Stimulated activated CD4-positive, alpha-beta T cell treated with anti-CD3 and anti-CD28 coated beads, TNF-alpha, amount 100 ng/mL, for 48 hours (primary cell): ENCODE data around the gene DGCR2.
"Not testable (repeated sequence)": the region's sequence is repeated elsewhere in the genome, so short reads cannot be mapped to it uniquely, and the experiment has no call there.

Source experiments
- DNase-seq, 3 donors: peaks; one replicate each; pipeline ENCODE4 v3.0.0-alpha.2; 2020; ENCODE audit warnings: low read depth in 3 of 3

The DGCR2 gene

DNA sequence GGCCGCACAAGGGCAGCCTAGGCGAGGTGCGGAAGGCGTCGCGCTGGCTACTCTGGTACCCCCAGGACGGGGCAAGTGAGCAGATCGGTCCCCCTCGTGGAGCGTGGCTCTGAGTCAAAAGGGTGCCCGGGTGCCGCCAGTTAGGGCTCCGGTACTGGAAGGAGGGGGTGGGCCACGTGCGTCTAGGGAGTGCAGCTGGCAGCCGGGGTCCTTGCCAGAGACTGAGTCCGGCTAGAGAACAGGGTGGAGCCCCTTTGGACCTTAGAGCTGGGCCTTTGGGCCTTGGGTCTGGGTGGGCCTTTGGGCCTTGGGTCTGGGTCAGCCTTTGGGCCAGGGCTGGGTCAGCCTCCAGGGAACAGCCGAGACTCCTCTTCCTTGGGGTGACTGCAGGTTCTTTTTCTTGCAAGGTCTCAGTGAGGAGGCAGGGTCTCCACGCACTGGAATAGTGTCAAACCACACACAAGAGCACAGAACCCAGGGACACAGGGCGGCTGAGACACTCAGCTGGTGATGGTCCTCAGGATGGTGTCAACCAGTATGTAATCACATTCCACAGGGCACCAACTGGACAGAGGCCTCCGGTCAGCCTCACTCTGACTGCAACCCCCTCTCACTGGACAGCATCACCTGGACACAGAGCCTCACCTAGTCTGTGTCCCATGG lies 91.9 kb downstream of the DGCR2 start:
- DNase-seq: not testable (repeated sequence)

GRCh38 chr22:19029113-19030103 lies 92.8 kb downstream of the DGCR2 start:
- not testable (repeated sequence) for DNase-seq

- DNase-seq: not testable (repeated sequence)
Observed at GRCh38 chr22:19028060-19028455, 94.2 kb downstream of the DGCR2 start.

DNA sequence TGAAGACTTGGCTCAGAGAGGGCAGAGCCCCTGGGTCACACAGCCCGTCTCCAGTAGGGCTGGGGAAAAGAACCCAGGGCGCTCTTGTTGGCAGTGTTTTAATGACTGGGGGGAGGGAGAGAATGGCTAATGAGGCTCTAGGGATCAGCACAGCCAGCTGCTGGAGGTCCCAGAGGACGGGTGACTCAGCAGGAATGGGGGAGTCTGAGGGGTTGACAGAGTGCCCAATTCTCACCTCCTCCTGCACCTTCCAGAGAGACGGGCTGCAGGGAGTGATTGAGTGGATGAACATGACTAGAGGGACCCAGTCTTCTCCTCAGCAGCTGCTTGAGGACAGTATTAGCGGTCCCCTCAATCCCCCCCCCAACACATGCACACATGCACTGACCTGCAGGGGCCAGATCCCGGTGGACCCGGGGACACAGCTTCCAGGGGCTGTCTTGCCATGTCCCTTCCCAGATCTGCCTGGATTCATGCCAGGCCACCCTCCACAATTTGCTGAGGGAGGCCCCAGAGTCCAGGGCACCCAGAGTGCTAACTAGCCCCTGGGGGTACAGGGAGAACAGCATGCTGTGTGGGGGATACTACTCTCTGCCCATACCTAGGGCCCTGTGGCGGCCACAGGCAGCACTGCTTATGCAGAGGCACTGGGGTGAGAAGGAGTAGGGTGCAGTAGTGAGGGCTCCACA lies 94.7 kb downstream of the DGCR2 start:
- not testable (repeated sequence) for DNase-seq

GRCh38 chr22:19026080-19026479 lies 96.1 kb downstream of the DGCR2 start:
- not testable (repeated sequence) for DNase-seq

- DNase-seq: not testable (repeated sequence)
Observed at GRCh38 chr22:19024956-19025489, 97.2 kb downstream of the DGCR2 start.

- DNase-seq: not testable (repeated sequence)
Observed at GRCh38 chr22:19023931-19024330, 98.3 kb downstream of the DGCR2 start.

DNA sequence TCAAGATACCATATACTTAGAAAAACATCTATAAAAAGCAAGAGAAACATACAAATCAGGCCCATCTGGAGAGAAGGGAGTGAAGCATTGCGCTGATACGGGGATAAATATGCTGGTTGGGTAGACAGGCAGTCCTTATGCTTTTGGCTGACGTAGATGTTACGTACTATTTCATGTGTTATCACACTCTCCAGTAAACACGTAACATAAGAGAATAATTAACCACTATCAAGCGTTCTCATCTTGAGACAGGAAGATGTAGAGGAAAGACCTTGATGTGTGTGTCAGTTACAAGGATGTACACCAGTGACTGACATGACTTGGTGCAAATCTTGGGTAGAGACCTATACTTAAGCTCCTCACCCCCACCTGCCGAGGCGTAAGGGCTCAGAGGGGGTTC lies 99.5 kb downstream of the DGCR2 start:
- DNase-seq: no peak

DNA sequence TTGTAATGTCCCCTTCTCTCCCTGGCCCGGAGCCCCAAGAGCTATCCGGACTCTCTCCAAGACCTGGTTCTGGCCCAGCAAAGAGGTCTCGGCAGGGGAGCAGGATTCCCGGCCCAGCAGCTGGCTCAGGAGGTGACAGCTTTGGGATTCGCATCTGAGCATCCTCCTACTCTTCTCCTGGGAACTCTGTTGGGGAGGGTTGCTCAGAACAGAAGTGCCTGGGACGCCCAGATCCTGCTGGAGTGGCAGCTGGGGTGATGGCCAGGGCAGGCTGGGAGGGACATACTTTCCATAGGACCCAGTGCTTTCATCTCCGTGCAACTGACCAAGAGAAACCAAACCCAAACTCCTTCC lies 102.6 kb downstream of the DGCR2 start:
- DNase-seq: no peak

DNA sequence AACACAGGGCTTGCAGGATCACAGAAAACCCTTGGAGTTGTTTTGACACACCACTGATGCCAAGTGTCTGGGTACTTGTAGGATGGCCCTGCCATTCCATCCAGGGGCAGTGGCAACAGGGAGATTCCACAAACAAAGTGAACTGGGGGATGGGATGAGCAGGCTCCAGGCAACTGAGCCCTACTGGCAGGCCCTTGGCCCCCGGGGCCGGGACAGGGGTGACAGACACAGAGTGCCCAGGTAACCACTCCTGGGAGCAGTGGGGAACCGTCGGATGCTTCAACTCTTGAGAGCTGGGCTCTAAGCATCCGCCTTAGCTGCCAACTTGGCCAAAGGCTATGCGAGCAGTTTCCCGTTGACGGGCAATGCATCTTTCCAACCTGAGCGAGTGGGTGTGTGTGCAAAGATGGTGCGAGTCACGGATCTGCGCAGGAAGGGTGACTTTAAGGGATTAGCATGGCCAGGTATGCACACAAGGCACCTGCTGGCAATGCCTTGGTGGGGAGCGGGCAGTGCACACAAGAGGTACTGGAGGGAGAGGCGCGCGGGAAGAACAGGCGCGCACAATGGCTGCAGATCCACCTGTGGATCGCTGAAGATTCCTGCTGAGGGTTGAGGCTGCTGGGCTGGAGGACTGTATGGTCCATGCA lies 103.1 kb downstream of the DGCR2 start:
- DNase-seq: no peak

GRCh38 chr22:19018256-19018655 lies 104.0 kb downstream of the DGCR2 start:
- DNase-seq: no peak

DNA sequence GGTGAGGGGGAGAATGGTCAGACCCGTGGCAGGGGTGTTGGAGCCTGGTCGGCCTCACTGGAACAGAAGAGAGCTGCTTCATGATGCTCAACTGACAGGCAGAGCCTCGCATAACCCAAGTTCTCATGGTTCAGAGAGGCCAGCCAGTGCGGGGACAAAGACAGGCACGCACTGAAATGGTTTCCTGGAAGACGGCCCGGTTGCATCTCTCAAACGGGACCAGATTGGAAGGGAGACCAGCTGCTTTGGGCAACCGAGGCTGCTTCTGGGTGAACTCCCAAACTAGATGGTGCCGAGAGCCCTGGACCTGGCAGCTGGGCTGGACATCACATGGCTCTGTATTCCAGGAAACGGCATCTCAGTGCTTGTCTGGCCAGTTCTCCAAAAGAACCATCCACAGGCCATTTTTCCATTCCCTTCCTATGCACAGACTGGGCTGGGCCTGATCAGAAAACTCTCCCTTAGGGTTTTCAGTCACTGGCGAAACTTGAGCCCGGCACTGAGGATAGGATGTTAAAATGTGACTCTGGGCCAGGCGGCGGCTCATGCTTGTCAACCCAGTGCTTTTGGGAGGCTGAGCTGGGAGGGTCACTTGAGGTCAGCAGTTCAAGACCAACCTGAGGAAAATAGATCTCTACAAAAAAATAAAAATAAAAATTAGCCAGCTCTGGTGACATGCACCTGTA lies 106.0 kb downstream of the DGCR2 start:
- no peak for DNase-seq

DNA sequence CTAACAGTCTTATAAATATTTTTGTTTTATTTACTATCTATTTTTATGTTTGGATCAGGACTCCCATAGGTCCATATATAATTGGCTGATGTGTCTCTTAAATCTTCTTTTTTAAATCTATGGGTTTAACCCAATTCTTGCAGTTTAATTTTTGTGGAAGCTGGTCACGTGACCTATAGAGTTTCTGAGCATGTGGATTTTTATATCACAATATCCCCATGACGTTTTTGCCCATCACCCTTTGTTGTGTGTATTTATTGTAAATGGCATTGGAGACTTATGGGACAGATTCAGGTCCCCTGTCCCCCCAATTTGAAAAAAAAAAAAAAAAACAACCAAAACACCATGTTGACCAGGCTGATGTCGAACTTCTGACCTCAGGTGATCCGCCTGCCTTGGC lies 107.3 kb downstream of the DGCR2 start:
- DNase-seq: no peak

DNA sequence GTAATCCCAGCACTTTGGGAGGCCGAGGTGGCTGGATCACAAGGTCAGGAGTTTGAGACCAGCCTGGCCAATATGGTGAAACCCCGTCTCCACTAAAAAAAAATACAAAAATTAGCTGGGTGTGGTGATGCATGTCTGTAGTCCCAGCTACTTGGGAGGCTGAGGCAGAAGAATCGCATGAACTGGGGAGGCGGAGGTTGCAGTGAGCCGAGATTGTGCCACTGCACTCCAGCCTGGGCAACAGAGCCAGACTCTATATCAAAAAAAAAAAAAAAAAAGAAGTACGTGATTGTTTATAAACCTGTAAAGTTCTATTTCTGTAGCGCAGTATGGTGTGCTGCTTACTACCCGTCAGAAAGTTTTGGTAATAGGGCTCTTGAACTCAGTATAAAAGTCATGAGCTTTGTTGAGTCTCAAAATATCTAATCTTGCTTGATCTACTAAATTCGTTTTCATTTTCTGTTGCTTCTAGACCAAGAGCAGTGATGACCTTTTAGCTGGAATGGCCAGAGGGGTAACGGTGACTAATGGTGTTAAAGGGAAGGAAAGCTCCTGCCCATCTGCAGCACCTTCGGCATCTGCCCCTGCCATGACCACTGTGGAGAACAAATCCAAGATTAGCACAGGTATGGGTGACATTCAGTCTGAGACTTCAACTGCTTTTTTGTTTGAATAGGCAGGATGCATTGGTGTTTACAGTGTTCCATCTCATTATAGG lies 108.2 kb downstream of the DGCR2 start:
- not testable (repeated sequence) for DNase-seq

GRCh38 chr22:19013411-19013810 lies 108.8 kb downstream of the DGCR2 start:
- DNase-seq: not testable (repeated sequence)

- no peak for DNase-seq
Observed at GRCh38 chr22:19012308-19012986, 109.8 kb downstream of the DGCR2 start.

- not testable (repeated sequence) for DNase-seq
Observed at GRCh38 chr22:19011611-19012010, 110.6 kb downstream of the DGCR2 start.

GRCh38 chr22:19011075-19011474 lies 111.1 kb downstream of the DGCR2 start:
- no peak for DNase-seq

DNA sequence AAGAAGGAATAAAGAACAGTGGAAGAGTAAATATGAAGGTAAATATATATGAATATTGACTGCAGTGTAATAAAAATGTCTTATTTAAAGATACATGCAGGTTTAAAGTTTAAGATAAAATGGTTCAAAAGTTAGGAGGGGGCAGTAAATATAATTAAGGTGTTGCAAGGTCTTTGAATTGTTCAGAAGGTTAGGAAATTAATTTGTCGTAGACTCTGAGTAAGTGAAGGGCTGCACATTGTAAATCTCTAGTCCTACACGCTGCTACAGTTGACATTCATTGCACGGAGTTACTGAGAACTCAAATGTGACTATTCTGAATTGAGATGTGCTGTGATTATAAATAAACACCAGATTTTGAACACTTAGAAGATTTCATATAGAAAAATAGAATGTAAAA lies 116.3 kb downstream of the DGCR2 start:
- no peak for DNase-seq

GRCh38 chr22:19004471-19004870 lies 117.7 kb downstream of the DGCR2 start:
- no peak for DNase-seq
